Stimulated activated CD8-positive, alpha-beta memory T cell treated with anti-CD3 and anti-CD28 coated beads, Interleukin-12 subunit alpha, Interleukin-12 subunit beta, amount 100 ng/mL, for 4 hours (primary cell): ENCODE results near the gene DIPK1A.

Source experiments
- DNase-seq: peaks from one replicate; pipeline ENCODE4 v3.0.0-alpha.2; 2020; ENCODE audit warnings: low read depth

Gene DIPK1A

GRCh38 chr1:92877792-92878191, 83.5 kb downstream of the DIPK1A start:
- DNase-seq: no peak

GRCh38 chr1:92877081-92877711, 84.1 kb downstream of the DIPK1A start:
- no peak for DNase-seq

GRCh38 chr1:92876351-92876750, 84.9 kb downstream of the DIPK1A start:
- no peak for DNase-seq

DNA sequence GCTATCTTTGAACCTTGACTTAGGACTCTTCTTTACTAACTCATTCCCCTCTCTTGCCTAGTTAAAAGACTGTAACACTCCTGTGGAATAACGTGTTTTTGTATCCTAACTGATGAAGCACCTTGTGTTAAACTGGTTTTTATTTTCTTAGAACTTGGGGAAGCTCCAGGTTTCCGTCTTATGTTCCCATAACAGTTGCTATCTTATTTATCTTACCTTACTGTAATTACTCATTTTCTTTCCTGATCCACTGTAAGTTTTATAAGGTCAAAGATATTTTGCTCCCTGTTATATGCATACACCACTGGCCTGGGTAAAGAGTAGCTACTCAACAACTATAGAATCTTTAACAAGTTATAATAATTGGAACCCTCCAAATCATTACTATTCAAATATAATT, 86.3 kb downstream of the DIPK1A start:
- no peak for DNase-seq

DNA sequence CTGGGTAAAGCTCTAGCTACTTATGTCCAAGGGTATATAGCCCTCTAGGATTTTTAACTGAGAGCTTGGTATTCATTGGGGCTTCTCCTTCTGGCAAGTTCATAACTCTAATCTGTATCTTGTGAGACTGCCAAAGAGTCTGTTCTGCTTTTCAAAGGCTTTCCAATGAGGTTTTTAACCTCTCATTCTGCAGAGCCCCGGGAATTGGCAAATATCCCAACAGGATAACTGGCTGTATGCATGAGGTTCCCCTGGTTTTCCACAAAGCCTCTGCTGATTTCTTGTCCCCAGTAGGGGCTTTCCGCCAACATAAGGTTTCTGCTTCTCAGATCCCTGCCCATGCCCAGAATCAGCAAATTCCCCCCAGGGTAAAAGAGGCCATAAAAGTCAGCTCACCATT, 88.5 kb downstream of the DIPK1A start:
- DNase-seq: no peak

- no peak for DNase-seq
These were observed 90.7 kb downstream of the DIPK1A start for GRCh38 chr1:92870591-92870990.

DNA sequence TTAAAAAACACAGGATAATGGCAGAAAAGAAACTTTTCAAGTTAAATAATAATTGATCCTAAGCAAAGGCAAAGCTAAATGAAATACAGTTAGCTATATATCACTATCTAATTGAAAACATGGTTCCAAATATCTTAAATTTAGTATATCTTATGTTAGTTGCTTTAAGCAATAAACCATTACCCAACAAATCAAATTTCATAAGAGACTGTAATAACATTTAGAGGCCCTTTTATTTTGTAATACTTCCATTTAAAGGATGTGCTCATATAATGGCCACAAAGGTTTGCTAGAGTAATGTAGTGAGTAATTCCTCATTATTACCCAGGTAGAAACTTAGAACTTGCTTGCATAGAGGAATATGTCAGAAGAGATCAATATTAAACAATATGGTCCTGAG, 97.1 kb downstream of the DIPK1A start:
- DNase-seq: no peak

- DNase-seq: no peak
These were observed 98.7 kb downstream of the DIPK1A start for GRCh38 chr1:92862605-92863004.

DNA sequence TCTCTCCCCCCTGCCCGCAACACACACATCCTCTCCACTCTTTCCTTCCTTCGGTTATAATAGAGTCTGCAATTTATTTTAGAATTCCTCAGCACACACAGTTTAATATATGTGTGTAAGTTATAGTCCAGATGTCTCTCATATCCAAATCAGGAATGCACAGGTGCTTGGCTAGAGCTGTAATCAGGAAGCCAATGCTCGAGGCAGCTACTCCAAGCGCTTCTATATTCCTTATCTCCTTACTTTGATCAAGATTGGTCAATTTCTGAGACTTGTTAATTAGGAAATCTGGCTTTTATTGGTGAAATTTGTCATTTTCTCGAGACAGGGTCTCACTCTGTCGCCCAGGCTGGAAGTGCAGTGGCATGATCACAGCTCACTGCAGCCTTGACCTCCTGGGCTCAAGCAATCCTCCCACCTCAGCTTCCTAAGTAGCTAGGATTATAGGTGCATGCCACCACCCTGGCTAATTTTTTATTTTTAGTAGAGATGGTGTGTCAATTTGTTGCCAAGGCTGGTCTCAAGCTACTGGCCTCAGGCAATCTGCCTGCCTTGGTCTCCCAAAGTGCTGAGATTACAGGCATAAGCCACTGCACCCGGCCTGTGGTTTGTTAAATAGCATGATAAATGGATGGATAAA, 101.7 kb downstream of the DIPK1A start:
- DNase-seq: no peak

- DNase-seq: no peak
These were observed 102.5 kb downstream of the DIPK1A start for GRCh38 chr1:92858564-92859399.

DNA sequence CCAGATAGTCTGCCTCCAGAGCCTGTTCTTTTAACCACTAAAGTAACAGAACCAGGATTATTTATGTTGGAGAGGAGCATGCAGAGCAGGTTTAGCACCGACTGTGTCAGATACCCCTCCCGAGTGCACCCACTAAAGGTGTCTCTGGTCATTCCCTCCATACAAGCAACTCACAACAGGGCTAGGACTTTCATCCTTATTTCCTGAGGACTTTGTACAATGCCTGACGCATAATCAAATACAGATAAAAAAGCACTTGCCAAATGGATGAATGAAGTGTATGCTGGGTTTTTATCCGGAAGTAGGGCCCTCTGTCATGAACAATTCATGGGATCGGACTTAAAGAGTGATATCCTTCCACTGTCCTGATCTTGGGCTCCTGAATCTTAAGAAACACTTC, 103.4 kb downstream of the DIPK1A start:
- DNase-seq: no peak

DNA sequence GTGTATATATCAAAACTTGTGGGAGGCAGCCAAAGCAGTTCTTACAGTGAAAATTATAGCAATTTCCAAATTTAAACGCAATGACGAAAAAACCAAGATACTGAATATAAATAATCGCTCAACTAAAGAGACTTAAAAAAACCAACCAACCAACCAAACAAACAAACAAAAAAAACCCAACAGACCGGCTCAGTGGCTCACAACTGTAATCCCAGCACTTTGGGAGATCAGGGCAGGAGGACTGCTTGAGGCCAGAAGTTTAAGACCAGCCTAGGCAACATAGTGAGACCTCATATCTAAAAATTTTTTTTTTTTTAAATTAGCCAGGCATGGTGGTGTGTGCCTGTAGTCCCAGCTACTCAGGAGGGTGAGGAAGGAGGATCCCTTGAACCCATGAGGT, 106.0 kb downstream of the DIPK1A start:
- no peak for DNase-seq

DNA sequence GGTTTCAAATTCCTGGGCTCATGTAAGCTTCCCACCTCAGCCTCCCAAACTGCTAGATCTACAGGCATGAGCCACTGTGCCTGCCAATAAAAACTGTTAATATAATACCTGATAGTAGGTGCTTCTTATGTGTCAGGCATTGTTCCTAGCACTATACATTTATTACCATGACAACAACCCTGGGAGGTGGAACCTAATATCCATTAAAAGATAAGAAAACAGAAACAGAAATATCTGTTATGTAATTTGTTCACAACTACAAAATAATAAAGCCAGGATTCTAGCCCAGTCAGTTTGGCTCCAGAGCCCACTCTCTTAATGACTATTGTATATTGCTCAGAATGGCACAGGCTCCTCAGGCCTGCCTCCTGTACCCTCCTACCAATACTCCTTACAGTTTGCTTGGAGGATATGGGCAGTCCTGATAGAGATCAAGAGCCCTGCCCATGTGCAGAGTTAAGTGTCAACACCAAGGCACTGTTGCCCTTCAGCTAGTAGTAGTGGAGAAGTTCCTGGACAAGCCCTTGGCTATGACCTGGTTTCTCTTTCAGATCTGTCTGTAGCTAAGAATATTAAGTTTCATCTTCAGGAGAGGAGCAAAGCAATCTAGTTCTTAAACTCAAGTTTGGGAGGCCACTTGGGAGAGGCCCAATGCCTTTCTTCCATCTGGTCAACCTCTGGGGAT, 107.0 kb downstream of the DIPK1A start:
- no peak for DNase-seq

DNA sequence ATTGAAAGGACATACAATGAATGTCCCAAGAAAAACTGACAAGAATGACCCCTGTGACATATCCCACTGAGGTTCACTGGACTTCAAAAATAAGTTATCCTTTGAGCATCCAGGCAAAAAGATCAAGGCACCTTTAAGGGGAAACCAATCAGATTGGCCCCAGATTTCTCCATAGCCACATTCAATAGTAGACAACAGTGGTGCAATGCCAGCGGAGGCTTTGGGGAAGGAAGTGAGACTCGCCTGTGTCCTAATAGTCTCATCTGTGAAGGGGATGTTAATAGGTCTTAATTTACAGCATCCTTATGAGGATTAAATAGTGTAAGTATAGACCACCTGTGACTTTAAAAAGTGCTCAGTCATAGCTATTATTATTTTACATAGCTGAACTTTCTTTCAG, 108.0 kb downstream of the DIPK1A start:
- no peak for DNase-seq

GRCh38 chr1:92851729-92852128, 109.5 kb downstream of the DIPK1A start:
- no peak for DNase-seq

DNA sequence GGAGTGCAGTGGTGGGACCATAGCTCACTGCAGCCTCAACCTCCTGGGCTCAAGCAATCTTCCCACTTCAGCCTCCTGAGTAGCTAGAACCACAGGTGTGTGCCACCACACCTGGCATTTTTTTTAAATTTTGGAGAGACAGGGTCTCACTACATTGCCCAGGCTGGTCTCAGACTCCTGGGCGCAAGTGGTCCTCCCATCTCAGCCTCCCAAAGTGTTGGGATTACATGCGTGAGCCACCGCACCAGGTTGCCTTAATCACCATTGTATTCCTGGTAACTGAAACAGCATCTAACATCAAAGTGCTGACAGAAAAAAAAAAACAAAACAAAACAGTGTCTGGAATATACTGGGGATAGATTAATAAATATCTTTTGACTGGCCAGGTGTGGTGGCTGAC, 111.2 kb downstream of the DIPK1A start:
- no peak for DNase-seq

GRCh38 chr1:92848201-92848600, 113.1 kb downstream of the DIPK1A start:
- no peak for DNase-seq

DNA sequence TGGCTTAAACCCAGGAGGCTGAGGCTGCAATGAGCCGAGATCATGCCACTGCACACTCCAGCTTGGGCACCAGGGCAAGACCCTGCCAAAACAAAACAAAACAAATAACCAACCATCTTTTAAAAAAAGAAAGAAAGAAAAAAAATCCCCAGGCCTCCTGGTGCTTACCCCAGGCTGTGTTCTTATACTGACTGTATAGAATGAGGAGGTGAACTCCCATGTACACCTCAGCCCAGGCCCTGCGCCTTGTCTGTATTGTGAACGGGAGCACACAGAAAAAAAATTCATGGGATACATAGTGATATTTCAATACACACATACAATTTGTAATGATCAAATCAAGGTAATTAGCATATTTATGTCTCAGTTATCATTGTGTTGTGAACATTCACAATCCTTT, 115.4 kb downstream of the DIPK1A start:
- no peak for DNase-seq

- no peak for DNase-seq
These were observed 116.8 kb downstream of the DIPK1A start for GRCh38 chr1:92844439-92844838.

DNA sequence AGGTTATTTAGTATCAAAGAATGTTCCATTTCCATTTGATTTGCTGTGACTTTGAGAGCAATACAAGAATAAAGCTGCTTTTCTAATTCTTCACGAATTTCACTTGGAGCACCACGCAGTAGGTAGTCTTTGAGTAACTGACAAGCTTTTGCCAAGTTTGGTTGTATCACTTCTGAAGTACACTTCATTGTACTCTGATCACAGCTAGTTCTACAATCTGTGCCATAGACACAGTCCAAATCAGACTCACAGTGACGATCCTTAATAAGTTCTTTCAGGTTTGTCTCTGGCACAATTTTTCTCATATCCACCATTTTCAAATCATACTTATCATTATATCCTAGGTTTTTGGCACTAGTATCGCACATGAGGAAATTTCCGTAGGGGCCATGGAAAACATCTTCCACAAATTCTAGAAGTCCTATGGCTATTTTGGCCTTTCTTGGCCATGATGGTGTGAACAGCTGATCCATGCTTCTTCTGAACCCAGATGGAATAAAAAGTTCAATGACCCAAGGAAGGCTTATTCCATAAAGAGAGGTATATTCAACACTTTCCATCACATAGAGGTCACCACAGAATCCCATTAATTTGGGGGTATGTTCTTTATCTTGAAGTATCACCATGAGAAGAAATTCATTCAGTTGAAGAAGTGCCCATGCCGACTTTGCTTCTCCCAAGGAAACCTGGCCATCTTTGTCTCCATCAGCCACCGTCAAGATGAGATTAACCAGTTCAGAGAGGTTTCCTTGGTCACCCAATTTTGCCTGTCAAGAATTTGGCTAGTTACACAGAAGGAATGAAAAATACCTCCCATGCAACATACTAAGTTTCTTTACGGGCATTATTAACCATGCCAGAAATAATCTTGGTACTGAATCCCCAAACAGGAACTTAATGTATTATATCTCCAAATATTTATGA, 117.6 kb downstream of the DIPK1A start:
- no peak for DNase-seq

- DNase-seq: no peak
These were observed 118.2 kb downstream of the DIPK1A start for GRCh38 chr1:92843046-92843423.
